Stimulated activated CD4-positive, alpha-beta T cell treated with anti-CD3 and anti-CD28 coated beads, Interleukin-2, amount 100 ng/mL, for 24 hours (primary cell): ENCODE data around the gene OR5M11.
"Not testable (repeated sequence)": the region's sequence is repeated elsewhere in the genome, so short reads cannot be mapped to it uniquely, and the experiment has no call there.

Source experiments
- DNase-seq, 2 donors: peaks; one replicate each; pipeline ENCODE4 v3.0.0-alpha.2; 2020

The OR5M11 gene

DNA sequence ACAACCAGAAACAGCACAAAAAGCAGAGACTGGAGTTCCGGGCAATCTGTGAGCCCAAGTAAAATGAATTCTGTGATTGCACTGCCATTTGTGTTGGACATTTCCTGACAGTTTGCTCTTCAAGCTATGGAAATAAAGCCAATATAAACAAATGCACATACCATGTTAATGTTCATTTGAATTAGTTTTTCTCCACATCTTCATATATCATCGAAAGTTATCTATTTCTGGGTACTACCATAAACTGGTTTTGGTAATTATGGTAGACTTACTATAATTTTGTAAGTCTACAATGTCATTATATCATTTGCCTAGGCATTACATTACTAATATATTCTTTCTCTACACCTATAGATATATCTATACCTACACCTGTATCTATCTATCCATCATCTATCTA, at the start of gene OR5M11:
OR5M11 (minus strand) TSS at position 101 of the 400 bp plus-strand sequence; CDS start at position 101, 0 bp downstream.
- no peak for DNase-seq

DNA sequence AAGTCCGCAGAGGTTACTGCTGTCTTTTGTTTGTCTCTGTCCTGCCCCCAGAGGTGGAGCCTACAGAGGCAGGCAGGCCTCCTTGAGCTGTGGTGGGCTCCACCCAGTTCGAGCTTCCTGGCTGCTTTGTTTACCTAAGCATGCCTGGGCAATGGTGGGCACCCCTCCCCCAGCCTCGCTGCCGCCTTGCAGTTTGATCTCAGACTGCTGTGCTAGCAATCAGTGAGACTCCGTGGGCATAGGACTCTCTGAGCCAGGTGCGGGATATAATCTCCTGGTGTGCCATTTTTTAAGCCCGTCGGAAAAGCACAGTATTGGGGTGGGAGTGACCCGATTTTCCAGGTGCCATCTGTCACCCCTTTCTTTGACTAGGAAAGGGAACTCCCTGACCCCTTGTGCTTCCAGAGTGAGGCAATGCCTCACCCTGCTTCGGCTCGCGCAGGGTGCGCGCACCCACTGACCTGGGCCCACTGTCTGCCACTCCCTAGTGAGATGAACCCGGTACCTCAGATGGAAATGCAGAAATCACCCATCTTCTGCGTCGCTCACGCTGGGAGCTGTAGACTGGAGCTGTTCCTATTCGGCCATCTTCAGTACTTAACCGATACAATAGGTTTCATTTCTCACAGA, 49.1 kb upstream of the OR5M11 start:
- DNase-seq: not testable (repeated sequence)

DNA sequence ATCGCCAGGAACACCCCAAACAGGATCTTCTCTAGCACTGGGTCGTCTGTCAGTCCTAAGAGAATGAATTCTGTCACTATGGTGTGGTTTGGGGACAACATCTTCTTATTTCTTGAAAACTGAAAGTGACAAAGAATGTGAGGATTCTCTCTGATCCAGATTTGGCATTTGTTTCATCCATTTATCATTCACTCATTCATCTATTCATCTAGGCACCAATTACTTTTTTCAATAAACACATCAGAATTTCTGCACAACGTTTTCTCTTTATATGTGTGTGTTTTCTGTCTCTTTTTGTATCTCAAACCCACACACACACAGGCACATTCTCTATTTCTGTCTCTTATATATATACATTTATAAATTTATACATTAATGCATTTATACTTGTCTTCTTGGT, 34.6 kb upstream of the OR5M11 start, which contains the start of gene OR5M10:
OR5M10 (minus strand) TSS at position 101 of the 400 bp plus-strand sequence; CDS start at position 101, 0 bp downstream.
- no peak for DNase-seq

DNA sequence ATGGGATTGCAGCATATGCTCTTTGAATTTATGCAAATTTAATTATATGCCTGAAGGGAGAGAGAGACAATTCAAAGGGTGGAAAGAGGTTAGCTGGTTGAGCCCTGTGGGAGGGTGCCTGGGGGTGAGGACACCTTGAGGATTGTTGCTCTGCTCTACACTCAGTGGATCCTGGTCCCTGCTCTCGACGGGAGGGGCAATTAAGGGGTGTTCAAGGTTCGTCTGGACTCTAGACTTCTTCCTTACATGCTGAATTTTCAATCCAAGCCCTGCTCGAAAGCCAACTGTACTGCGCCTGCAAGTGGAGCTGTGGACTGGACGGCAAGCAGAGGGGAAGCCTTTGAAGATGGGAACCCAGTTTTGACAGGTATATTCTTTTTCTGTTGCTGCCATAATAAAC, 15.5 kb upstream of the OR5M11 start:
- no peak for DNase-seq

DNA sequence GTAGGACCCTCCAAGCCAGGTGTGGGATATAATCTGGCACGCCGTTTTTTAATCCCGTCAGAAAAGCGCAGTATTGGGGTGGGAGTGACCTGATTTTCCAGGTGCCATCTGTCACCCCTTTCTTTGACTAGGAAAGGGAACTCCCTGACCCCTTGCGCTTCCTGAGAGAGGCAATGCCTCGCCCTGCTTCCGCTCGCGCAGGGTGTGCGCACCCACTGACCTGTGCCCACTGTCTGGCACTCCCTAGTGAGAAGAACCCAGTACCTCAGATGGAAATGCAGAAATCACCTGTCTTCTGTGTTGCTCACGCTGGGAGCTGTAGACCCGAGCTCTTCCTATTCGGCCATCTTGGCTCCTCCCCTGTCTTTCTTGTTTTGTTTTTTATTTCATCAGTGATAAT, 11.6 kb upstream of the OR5M11 start:
- not testable (repeated sequence) for DNase-seq

DNA sequence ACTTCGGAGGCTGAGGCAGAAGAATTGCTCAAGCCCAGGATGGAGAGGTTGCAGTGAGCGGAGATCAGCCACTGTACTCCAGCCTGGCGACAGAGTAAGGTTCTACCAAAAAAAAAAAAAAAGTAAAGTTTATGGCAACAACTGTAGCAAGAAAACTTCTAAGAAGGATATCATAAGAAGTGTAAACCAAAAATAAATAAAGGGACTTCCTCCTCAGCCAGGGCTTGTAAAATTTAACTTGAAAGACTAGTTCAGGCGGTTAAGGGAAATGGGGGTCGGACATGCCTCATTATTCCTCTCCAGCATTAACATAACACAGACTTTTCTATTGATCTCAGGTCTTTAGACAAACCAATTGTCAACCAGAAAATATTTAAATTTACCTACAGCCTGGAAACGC, 2.5 kb upstream of the OR5M11 start:
- no peak for DNase-seq

DNA sequence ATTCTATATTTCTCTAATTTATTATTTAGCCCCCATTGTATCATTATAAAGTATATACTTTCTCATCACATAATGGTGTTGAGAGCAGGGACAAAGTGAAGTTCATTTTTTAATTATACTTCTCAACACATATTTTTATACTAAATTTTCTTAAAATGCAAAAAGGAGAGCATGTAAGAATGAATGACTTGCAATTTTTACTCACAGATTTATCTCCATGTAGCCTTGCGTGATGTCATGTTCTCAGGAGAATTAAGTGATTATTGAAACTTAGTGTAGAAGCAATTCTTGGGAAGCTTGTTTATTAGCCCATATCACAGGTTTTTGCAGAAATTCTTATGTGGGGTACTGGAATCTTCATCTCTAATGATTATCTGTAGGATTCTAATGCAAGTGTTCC, 682 bp upstream of the OR5M11 start:
- no peak for DNase-seq

DNA sequence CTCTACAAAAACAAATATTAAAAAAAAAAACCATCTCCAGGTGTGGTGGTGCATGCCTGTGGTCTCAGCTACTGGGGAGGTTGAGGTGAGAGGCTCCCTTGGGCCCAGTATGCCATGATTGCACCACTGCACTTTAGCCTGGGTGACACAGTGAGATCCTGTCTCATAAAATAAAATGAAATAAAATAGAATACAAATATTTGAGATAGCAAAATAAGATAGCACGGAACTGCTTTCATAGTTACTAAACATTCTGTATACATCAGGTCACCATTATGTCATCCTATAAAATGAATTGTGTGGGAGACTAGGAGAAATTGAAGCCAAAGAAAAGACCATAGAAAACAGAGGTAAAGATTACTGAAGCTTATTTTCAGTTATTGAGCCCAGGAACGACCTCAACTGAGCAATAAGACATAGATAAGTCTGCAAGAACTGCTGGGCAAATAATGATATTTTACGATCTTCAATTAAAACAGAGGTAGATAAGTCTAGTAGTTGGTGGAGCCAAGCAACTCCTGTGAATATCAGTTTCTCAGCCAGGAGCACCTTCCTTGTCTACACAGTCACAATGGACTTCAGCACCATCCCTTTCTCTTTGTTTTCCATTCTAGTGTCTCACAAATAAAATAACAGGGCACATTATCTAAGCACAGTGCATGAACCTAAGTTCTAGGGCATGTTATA, 9.9 kb downstream of the OR5M11 start:
- DNase-seq: no peak

DNA sequence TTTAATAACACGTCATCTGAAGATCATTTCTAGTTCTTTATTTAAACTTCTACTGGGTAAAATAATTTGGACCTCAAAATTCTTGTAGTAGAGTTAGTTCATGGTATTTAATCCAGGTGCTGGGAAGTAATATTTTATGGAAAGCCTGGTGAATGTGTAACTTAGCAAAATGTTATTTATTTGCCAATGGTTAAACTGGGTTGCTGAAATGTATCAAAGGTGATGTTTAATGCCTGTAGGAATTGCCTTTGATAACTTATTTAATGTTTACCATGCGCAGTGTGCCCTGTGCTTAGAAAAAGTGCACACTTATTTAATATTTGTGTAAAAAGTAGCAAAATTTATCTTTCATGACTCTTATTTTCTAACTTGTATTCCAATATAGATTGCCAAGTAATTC, 11.2 kb downstream of the OR5M11 start:
- DNase-seq: no peak

DNA sequence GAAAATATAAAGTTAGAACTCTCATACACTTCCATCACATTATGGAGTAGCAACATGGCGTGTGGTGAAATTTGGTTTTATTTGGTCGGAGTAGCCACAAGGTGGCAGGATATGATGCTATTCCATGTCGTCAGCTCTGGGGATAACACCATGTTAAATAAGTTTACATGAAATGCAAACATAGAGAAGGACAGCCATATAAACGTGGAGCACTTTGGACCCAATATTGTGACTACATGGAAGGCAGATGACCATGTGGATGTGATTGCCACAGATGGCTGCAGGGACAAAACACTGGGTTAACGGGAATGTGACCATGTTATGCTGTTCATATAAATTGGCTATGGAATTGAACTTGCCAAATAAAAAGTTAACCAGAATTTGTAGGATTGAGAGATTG, 21.0 kb downstream of the OR5M11 start:
- DNase-seq: no peak

DNA sequence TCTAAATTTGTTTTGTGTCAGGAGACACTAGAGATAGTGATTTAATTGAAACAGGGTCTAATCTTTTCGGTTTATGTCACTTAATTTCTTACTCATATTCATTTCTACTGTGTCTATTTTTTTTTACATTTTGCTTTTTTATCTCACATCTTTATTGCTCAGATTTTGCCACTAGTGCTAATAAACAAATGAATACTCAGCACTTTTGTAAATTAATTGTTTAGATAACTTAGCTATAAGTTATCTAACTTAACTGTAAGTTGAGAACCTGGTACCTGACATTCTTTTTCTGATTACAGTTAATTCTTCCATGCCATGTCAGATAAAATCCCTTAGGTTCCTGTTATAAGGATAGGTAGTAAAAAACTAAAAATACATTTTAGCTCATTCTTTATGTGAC, 29.8 kb downstream of the OR5M11 start:
- DNase-seq: no peak

DNA sequence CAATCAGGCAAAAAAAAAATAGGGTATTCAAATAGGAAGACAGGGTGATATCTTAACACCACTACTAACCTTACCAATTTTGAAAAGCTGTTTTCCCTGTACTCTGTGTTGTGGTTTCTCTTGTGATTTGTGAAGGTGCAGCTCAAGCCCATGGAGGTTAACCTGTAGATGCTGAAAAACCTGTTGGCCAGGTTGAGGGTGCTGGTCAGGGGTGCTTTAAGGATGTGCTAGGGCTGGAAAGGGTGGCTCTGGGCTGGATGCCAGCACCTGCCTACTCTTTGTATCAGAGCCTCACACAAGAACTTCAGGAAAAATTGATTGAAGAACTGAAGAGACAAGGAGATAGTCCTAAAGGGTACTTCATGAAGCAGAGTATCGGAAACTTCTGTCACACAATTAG, 33.6 kb downstream of the OR5M11 start:
- no peak for DNase-seq

DNA sequence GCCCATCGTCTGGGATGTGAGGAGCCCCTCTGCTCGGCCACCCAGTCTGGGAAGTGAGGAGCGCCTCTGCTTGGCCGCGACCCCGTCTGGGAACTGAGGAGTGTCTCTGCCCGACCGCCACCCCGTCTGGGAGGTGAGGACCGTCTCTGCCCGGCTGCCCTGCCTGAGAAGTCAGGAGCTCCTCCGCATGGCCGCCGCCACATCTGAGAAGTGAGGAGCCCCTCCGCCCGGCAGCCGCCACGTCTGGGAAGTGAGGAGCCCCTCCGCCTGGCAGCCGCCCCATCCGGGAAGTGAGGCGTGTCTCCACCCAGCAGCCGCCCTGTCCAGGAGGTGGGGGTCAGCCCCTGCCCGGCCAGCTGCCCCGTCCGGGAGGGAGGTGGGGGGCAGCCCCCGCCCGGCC, 46.0 kb downstream of the OR5M11 start:
- no peak for DNase-seq

DNA sequence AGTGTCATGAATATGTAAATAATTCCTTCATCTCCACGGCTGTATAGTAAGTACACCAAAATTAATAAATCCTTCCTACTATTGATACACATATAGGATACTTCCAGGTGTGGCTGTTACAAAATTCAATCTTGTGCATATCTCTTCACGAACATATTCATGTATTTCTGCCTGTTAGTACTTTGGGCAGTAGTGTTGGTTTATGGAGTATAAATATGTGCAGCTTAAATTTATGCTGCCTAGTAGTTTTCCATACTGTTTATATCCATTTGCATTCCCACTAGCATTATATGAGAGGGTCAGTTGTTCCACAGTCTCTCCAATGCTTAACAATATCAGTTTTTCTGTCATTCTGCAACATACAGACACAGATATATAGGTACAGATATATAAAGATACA, 47.9 kb downstream of the OR5M11 start:
- DNase-seq: no peak
